Kidney epithelial cell (primary cell): Measurements from ENCODE around the gene C15orf39. TPM values are rescaled to one million over a fixed set of nuclear protein-coding genes. Genes with fewer than 3 reads are reported as not detected.

Experiments used
- DNase-seq: peaks from one replicate; pipeline ENCODE4 v3.0.0-alpha.2; 2010; ENCODE audit warnings: low read depth
- H3K27me3 ChIP-seq: 2 replicates; pipeline ENCODE4 v1.6.0; 2011; ENCODE audit warnings: low read length; ENCODE audit not compliant: control insufficient read depth, insufficient read depth
- H3K36me3 ChIP-seq: 2 replicates; pipeline ENCODE4 v1.5.1; 2011; ENCODE audit warnings: low read length; ENCODE audit not compliant: control insufficient read depth, insufficient read depth
- H3K4me3 ChIP-seq: 2 replicates; pipeline ENCODE4 v1.5.1; 2011; ENCODE audit warnings: low read depth, mild to moderate bottlenecking, control low read depth, low read length
- total RNA-seq: library from RNA; depleted of rRNA; stranded (reverse); fragments of >200 nt; gene quantifications from 2 replicates; pipeline ENCODE4 v1.2.3, GENCODE V29; 2015
- TF ChIP-seq, protein P1 (sequence below): IDR thresholded peaks from 2 replicates; pipeline ENCODE4 v1.5.1; 2011; ENCODE audit warnings: mild to moderate bottlenecking, moderate library complexity, low read length, control low read depth, inconsistent platforms; ENCODE audit not compliant: insufficient read depth, poor library complexity, severe bottlenecking

The C15orf39 gene
- total RNA-seq, 1 donor from 2014 or later, result 26.8 TPM

DNA sequence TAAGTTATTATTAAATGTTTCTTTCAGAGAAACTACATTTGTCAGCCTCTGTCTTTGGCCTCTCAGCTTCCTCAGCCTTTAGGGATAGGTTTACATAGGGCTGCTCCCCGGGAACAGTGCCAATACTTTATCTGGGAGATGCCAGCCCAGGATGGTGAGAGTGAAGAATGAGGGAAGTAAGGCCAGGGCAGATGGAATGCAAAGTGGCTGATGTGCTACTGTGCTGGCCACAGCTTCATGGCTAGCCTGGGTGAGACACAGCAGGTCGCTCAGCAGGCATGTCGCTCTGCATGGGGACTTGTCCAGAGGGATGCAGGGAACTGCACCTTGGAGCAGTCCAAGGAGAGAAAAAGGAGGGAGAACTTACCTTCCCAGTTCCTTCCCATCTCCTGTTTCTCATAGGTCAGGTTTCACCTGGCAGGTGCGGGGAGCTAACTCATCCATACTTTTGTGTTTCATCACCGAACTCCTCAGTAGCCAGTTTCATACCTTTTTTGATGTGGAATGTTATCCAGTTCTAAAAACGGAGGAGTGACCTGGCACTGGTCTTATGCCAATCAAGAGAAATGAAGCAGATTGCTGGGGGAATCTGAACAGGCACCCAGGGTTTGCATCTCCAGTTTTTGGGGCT lies 30.9 kb upstream of the C15orf39 start:
- H3K27me3 ChIP-seq, result no peaks in the 10 kb centered on the region
- H3K36me3 ChIP-seq, result no peaks in the 10 kb centered on the region
- TF ChIP-seq, protein P1, sequence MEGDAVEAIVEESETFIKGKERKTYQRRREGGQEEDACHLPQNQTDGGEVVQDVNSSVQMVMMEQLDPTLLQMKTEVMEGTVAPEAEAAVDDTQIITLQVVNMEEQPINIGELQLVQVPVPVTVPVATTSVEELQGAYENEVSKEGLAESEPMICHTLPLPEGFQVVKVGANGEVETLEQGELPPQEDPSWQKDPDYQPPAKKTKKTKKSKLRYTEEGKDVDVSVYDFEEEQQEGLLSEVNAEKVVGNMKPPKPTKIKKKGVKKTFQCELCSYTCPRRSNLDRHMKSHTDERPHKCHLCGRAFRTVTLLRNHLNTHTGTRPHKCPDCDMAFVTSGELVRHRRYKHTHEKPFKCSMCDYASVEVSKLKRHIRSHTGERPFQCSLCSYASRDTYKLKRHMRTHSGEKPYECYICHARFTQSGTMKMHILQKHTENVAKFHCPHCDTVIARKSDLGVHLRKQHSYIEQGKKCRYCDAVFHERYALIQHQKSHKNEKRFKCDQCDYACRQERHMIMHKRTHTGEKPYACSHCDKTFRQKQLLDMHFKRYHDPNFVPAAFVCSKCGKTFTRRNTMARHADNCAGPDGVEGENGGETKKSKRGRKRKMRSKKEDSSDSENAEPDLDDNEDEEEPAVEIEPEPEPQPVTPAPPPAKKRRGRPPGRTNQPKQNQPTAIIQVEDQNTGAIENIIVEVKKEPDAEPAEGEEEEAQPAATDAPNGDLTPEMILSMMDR, result no peak
- no peak overlapping the region for H3K4me3 ChIP-seq
- DNase-seq, result no peak

DNA sequence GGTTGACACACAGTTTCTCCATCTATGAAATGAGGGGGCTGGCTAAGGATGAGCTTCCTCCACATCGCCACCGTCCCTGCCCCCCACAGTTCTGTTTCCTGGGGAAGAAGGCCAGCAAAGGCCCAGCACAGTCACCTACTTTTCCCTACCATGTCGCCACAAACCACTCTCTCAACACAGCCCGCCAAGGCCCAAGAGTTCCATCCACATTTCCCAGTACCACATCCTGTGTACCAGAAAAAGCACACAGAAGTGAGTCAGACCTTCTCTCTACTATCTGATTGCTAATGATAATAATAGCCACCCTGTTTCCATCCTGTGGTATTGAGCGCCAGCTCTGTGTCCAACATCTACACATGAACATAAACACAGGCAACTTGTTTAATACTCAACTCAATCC lies 30.3 kb upstream of the C15orf39 start:
- H3K36me3 ChIP-seq, result no peaks in the 10 kb centered on the region
- no peak overlapping the region for H3K4me3 ChIP-seq
- no peaks in the 10 kb centered on the region for H3K27me3 ChIP-seq
- no peak for DNase-seq
- TF ChIP-seq, protein P1, result no peak

DNA sequence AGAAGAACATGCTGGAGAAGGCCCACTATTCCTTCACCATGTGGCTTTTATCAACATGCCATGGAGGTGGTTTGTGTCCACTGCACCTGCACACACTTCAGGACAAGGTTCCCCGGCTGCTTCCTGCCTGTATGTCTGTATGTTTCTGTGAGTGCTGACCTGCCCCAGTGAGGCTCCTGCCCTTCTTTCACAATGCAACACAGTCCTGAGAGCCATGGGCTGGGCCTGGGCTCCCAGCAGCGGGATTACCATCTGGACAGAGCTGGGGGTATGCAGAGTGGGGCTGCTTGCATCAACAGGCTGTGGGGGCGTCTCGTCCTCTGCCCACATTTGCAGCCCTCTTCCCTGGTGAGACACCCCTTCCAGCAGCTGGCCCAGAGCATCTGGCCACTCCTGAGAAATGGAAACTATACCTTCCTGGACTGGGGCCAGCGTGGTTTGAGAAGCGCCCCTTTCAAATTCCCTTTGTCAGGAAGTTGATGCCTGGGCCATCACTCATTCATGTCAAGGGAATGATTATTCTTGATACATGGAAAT lies 29.3 kb upstream of the C15orf39 start:
- H3K4me3 ChIP-seq, result no peak overlapping the region
- DNase-seq, result no peak
- no peaks in the 10 kb centered on the region for H3K27me3 ChIP-seq
- TF ChIP-seq, protein P1, result no peak
- no peaks in the 10 kb centered on the region for H3K36me3 ChIP-seq

DNA sequence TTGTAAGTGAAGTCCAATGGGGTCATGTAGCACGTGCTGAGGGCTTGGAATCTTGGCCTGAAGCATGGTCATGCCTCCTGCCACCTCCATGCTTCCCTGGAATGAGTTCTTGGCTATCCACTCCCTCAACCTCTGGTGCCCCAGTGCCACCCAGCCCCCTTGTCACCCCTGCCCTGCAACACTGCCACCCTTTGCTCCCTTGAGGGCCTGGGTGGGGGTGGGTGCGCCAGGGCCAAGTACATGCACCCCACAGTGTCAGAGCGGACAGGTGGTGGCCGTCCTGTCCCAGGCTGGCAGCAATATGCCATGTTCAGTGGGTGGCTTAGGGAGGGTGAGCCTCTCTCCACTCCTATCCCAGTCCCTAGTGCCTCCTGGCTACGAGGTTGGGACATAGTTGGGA lies 27.6 kb upstream of the C15orf39 start:
- Histone ChIP-seq H3K36me3 (no peaks in the 10 kb centered on the region), H3K27me3 (peaks cover 10% of the 10 kb centered on the region), H3K4me3 (no peak overlapping the region)
- TF ChIP-seq, protein P1, result no peak
- no peak for DNase-seq

DNA sequence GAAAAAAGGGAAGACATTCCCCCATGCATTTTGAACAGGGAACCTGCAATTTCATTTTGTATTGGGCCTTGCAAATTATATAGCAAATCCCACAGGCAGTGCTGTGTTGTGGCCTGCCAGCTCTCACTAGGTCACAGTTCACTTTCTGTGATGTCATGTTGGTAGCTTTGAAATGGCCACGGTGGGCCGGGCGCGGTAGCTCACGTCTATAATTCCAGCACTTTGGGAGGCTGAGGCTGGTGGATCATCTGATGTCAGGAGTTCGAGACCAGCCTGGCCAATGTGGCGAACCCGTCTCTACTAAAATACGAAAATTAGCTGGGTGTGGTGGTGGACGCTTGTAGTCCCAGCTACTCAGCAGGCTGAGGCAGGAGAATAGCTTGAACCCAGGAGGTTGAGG lies 27.0 kb upstream of the C15orf39 start:
- Histone ChIP-seq H3K4me3 (no peak overlapping the region), H3K36me3 (no peaks in the 10 kb centered on the region)
- TF ChIP-seq, protein P1, result no peak

DNA sequence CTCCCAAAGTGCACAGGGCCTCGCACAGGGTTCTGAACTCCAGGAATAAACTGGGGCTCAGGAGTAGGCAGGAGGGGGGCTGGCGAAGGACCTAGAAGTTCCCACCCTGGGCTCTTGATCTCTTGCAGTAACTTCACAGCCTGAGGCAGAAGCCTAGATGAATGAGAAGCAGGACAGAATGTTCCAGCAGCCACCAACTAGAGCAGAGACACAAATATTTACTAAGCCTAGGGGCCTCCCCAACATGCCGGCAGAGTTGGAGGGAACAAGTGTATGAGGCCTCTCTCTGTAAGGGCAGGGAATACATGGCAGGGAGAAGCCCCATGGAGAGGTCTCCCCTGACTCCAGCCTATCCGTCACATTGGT lies 25.3 kb upstream of the C15orf39 start:
- TF ChIP-seq, protein P1, result no peak
- H3K27me3 ChIP-seq, result peaks cover 13% of the 10 kb centered on the region
- no peak overlapping the region for H3K4me3 ChIP-seq
- H3K36me3 ChIP-seq, result no peaks in the 10 kb centered on the region
- DNase-seq, result no peak

More for the DNA sequence above, 27.0 kb upstream of the C15orf39 start:
- no peak for DNase-seq
- H3K27me3 ChIP-seq, result peaks cover 13% of the 10 kb centered on the region
